ENCODE data around the gene FOSL2. TPM values are rescaled to one million over a fixed set of nuclear protein-coding genes. Genes with fewer than 3 reads are reported as not detected.

FOSL2 gene
- total RNA-seq, 1 experiment from 2014 or later: 93.2 TPM

- in situ Hi-C loops (cut with HindIII; ENCODE audit: low pct_unique_long_range_greater_than_20kb, low sequenced_read_pairs): no loop called here
- DNase-seq (ENCODE audit: low read depth): no peak
Observed at GRCh38 chr2:28419443-28420270, 27.0 kb downstream of the FOSL2 start.

DNA sequence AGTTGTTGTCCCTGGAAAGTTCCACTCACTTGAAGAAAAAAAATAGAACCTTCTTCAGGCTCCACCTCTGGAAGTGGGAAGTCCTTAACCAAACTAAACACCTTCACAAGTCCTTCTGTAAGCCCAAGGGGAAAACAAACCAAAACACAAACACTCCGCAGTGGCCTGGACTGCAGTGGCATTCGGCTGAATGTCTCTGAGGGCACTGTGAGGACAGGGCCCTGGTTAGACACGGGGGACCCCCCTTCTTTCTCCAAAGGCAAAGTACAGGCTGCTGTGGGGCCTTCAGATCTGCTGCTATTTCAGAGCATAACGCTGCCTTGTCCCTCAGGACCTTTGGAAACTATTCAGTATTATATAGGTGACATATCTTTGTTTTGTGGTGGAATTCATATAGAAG lies 28.1 kb downstream of the FOSL2 start:
- no peak for DNase-seq (ENCODE audit: low read depth)
- in situ Hi-C loops (cut with HindIII; ENCODE audit: low pct_unique_long_range_greater_than_20kb, low sequenced_read_pairs): no loop called here

DNA sequence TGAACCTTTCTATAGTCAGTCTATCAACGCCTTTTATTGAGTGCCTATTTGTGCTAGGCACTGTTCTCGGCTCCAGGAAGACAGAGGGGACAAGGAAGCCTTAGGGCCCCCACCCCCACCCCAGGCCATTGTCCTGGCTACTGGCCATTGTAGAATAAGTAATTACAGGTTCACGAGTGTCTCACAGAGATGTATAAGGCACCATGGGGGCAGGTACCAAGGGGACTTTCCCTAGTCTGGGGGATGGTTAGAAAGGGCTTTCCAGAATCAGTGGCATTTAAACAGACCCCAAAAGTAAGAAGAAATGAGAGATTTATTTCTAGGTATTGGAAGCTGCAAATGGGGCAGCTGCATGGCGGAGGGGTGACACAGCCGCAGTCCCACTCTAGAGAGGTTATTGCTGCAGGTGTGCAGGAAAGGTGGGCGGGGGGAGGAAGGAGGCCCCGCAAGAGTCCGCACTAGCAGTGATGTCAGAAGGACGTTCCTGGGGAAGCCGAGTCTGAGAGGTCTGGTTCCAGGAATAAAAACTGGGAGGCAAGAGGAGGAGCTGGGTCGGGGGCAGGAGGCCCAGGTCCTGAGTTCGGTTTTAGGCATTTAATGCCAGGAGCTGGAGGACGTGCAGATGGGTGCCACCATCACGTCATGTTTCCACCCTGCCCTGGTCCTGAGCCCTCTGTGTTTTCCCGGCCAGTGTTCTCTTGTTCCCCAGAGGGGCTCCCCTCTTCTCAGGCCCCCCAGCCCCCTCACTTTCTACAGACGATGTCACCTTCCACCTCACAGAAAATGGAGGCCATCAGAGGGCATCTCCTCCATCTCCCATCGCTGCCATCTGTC lies 30.5 kb downstream of the FOSL2 start:
- in situ Hi-C loops (cut with HindIII; ENCODE audit: low pct_unique_long_range_greater_than_20kb, low sequenced_read_pairs): no loop called here

GRCh38 chr2:28423856-28424605 lies 31.4 kb downstream of the FOSL2 start:
- no peak for DNase-seq (ENCODE audit: low read depth)
- in situ Hi-C loops (cut with HindIII; ENCODE audit: low pct_unique_long_range_greater_than_20kb, low sequenced_read_pairs): no loop called here

More for the DNA sequence above, 30.5 kb downstream of the FOSL2 start:
- DNase-seq (ENCODE audit: low read depth): no peak

GRCh38 chr2:28424799-28425463 lies 32.3 kb downstream of the FOSL2 start:
- in situ Hi-C loops (cut with HindIII; ENCODE audit: low pct_unique_long_range_greater_than_20kb, low sequenced_read_pairs): no loop called here
- DNase-seq (ENCODE audit: low read depth): no peak

GRCh38 chr2:28425464-28425835 lies 32.8 kb downstream of the FOSL2 start:
- DNase-seq (ENCODE audit: low read depth): no peak
- in situ Hi-C loops (cut with HindIII; ENCODE audit: low pct_unique_long_range_greater_than_20kb, low sequenced_read_pairs): no loop called here

DNA sequence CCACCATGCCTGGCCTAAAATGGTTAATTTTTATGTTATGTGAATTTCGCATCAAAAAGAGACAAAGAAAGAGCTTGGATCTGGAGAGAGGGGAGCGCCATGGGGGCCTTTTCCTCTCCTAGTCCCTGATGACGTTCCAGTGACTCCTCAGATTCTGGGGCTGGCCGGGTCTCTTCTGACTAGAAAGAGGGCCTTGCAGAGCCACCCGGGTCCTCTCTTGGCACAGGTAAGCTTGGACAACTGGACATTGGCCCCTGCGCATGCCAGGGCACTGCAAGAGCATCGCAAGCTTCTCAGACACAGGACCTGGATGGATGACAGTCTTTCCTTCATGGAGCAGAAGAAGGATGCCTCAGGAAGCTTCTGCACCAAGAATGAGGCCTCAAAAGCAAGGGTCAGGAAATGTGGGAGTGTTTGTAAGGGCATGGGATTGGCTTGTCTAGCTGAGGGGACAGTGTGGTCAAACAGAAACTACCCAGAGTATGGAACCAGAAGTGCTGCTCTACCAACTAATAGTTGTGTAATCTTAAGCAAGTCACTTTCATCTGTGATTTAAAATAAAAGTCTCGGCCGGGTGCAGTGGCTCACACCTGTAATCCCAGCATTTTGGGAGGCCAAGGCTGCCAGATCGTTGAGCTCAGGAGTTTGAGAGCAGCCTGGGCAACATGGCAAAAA lies 35.2 kb downstream of the FOSL2 start:
- in situ Hi-C loops (cut with HindIII; ENCODE audit: low pct_unique_long_range_greater_than_20kb, low sequenced_read_pairs): no loop called here
- DNase-seq (ENCODE audit: low read depth): no peak

DNA sequence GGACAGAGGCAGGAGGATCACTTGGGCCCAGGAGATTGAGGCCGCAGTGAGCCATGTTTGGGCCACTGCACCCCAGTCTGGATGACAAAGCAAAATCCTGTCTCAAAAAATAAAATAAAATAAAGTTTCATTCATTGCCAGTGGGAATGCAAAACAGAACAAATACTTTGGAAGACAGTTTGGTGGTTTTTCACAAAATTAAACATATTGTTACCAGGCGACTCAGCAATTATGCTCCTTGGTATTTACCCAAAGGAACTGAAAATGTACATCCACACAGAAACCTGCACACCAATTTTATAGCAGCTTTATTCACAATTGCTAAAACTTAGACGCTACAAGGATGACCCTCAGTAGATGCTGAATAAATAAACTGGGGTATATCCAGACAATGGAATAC lies 35.8 kb downstream of the FOSL2 start:
- in situ Hi-C loops (cut with HindIII; ENCODE audit: low pct_unique_long_range_greater_than_20kb, low sequenced_read_pairs): no loop called here
- DNase-seq (ENCODE audit: low read depth): no peak

DNA sequence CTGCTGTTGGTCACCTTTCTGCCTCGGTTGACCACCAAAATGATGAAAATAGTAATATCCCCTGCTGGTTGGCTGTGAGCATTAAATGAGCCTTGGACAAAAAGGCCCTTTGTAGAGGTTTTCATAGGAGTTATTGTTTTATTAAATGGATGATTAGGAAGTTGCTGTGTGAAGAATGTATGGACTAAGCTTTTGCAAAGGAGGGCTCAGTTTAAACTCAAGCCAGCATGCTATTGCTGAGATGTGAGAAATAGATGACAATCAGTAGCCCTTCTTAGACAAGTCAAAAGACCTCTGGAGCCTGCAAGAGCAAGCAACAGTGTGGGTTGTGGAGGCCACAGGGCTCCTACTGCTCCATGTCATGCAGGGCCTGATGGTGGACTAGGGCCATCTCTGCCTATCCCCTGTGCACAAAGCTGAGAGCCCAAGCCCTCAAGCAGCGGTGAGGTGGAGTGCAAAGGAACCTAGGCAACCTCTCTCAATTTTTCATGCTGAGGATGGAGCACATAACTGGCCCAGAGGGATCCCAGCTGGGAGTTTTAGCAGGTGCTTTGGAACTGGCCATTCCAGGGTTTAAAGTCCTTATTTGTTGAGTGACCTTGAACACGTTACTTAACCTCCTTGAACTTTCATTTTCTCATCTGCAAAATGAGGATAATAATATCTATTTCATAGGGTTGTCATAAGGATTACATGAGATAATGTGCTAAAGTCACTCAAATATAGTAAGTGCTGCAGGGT lies 37.1 kb downstream of the FOSL2 start:
- in situ Hi-C loops (cut with HindIII; ENCODE audit: low pct_unique_long_range_greater_than_20kb, low sequenced_read_pairs): no loop called here
- DNase-seq (ENCODE audit: low read depth): no peak

DNA sequence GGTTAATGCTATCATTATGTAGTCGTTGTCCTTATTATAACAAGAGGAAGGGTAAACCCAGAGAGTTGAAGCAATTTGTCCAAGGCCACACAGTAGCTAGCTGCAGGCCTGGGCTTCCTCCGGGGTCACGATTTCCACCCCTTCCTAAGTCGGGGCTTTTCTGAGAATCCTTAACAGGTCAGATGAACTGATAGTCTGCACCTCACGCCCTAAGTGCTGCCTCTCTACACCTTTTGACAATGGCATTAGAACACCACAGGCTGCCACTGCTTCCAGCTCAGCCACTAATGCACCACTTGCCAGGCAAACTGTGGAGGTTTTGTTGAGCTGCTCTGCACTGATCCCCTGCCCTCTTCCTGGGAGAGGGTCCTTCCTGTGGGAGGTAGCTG lies 37.7 kb downstream of the FOSL2 start:
- in situ Hi-C loops (cut with HindIII; ENCODE audit: low pct_unique_long_range_greater_than_20kb, low sequenced_read_pairs): no loop called here
- DNase-seq (ENCODE audit: low read depth): no peak

- in situ Hi-C loops (cut with HindIII; ENCODE audit: low pct_unique_long_range_greater_than_20kb, low sequenced_read_pairs): no loop called here
- no peak for DNase-seq (ENCODE audit: low read depth)
Observed at GRCh38 chr2:28430788-28431418, 38.2 kb downstream of the FOSL2 start.

GRCh38 chr2:28431741-28432140 lies 39.1 kb downstream of the FOSL2 start:
- in situ Hi-C loops (cut with HindIII; ENCODE audit: low pct_unique_long_range_greater_than_20kb, low sequenced_read_pairs): no loop called here

GRCh38 chr2:28432362-28432761 lies 39.7 kb downstream of the FOSL2 start:
- in situ Hi-C loops (cut with HindIII; ENCODE audit: low pct_unique_long_range_greater_than_20kb, low sequenced_read_pairs): no loop called here

More at GRCh38 chr2:28431741-28432140, 39.1 kb downstream of the FOSL2 start:
- DNase-seq (ENCODE audit: low read depth): no peak

GRCh38 chr2:28433215-28433614 lies 40.6 kb downstream of the FOSL2 start:
- no peak for DNase-seq (ENCODE audit: low read depth)
- in situ Hi-C loops (cut with HindIII; ENCODE audit: low pct_unique_long_range_greater_than_20kb, low sequenced_read_pairs): no loop called here

More at GRCh38 chr2:28432362-28432761, 39.7 kb downstream of the FOSL2 start:
- no peak for DNase-seq (ENCODE audit: low read depth)

- in situ Hi-C loops (cut with HindIII; ENCODE audit: low pct_unique_long_range_greater_than_20kb, low sequenced_read_pairs): no loop called here
- DNase-seq (ENCODE audit: low read depth): no peak
Observed at GRCh38 chr2:28433935-28434599, 41.4 kb downstream of the FOSL2 start.

GRCh38 chr2:28434600-28434989 lies 41.9 kb downstream of the FOSL2 start:
- no peak for DNase-seq (ENCODE audit: low read depth)
- in situ Hi-C loops (cut with HindIII; ENCODE audit: low pct_unique_long_range_greater_than_20kb, low sequenced_read_pairs): no loop called here

All from Caki2 (cell line).